A549 treated with DMSO at 1 μM for 4 hours (cell line): Measurements from ENCODE around the gene DPH7. TPM values are rescaled to one million over a fixed set of nuclear protein-coding genes. Genes with fewer than 3 reads are reported as not detected.

Experiments
- total RNA-seq: library from RNA; stranded (reverse); fragments of 200-300 nt; extraction: Qiagen RNA extraction; gene quantifications from 5 replicates; pipeline ENCODE4 v1.2.3, GENCODE V29; 2022; ENCODE audit warnings: low read depth

DPH7 gene
- 24.3 to 29.5 TPM (median 27.4 TPM) in 5 replicates for total RNA-seq

DNA sequence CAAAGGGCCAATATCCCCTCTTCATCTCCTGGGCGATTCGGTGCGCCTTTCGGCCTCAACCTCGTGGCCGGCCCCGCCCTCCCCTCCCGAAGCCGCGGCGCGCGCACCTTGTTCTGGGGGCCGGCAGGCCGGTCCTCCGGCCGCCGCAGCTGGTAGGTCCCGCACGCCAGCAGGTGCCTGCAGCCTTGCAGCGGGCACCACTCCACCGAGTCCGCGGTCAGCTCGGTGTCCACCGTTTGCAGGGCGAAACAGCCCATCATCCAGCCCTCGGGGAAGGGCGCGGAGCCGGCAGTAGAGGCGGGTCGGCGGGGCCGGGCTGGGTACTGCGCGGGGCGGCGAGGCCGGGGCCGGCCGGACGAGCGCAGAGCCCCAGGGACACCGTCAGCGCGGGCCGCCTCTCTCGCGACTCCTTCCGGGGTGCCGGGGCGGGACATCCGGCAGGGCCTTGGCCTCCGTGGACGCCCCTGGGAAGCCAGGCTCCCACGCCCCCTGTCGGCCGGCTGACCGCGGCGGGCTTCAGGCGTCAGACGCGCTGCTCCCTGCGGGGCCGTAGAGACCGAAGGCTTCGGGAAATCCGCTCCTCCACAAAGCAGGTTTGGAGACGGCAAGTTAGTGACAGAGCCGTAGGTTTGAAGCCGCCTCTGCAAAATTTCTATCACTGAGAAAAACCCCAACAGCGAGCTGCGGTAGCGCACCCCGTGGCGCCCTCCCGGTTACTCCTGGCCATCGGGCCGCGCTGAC is at the start of gene DPH7:
Gene DPH7 (minus strand): TSS at position 408 of the 741 bp plus-strand sequence. CDS start 148 bp downstream, at position 260.

DNA sequence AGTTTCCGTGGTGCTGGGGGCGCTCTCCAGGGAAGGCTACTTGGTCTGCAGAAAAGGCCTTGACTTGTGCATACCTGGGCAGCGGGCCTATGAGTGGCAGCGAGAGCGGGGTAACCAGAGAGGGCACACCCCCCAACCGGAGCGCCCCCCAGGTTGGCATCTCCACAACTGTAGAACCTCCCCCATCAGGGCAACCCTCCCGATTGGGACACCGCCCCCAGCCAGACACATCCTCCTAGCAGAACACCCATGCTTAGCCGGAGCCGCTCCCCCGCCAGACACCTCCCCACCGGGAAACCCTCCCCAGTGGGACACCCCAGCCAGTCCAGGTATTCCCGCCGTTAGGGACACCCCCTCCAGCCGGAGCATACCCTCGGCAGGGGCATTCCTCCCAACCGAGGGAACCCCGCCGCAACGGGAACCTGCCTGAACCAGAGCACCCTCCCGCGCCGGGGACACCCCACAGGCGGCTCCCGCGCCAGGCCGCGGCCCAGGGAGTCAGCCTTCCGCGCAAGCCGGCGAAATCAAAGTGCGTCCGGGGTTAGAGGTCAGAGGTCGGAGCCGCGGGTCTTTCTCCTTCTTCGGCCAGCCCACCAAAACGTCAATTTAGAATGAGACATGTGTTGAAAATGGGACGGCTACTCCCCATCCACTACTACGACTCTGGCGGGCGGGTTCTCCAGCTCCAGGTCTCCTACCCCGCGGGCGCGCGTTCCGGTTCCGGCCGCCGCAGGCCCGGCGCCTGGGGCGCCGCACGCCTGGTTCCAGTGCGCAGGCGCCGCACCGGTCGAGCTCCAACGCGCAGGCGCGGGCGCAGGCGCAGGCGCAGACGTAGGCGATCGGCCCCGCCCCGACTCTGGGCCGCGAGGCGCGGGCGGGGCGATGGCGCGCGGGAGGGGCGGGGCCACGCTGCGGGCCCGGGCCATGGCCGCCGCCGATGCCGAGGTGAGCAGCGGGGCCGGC is 39.7 kb upstream of the DPH7 start, which contains the start of gene EHMT1:
Gene EHMT1 (plus strand): TSS at position 901 of the 963 bp plus-strand sequence. CDS start 24 bp downstream, at position 925.

DNA sequence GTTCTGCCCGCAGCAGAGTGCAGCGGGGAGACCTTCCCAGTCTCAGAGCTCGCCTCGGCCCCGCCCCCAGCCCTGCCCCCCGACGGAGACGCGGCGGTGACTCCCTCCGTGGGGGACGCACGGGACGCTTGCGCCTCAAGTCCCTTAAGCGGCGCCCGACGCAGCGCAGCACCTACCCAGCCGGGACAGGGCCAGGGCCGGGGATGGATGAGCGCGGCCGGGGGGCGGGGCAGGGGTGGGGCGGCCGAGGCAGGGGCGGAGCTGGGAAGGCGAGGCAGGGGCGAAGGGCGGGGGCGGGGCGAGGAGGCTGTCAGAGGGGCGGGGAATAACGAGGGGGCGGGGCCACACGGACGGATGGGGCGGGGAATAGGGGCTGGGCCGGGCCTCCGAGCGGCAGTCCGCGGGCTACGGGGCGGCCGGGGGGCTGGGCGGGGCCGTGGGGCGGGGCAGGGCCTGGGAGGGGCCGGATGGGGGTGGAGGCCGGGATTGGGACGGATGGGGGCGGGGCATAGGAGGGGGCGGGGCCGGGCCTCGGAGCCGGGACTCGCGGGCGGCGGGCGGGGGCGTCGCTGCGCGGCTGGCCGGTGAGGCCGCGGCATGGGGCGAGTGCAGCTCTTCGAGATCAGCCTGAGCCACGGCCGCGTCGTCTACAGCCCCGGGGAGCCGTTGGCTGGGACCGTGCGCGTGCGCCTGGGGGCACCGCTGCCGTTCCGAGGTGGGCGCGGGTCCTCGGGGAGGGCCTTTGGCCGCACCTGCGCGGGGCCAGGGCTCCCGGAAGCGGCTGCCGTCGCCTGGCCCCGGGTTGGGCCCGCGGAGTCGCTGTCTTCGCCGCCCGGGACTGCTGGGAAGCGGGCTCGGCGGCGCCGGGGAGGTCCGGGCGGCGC is 26.6 kb upstream of the DPH7 start, which contains the start of gene ARRDC1:
Gene ARRDC1 (plus strand): TSS at position 566 of the 884 bp plus-strand sequence. CDS start 32 bp downstream, at position 598.

DNA sequence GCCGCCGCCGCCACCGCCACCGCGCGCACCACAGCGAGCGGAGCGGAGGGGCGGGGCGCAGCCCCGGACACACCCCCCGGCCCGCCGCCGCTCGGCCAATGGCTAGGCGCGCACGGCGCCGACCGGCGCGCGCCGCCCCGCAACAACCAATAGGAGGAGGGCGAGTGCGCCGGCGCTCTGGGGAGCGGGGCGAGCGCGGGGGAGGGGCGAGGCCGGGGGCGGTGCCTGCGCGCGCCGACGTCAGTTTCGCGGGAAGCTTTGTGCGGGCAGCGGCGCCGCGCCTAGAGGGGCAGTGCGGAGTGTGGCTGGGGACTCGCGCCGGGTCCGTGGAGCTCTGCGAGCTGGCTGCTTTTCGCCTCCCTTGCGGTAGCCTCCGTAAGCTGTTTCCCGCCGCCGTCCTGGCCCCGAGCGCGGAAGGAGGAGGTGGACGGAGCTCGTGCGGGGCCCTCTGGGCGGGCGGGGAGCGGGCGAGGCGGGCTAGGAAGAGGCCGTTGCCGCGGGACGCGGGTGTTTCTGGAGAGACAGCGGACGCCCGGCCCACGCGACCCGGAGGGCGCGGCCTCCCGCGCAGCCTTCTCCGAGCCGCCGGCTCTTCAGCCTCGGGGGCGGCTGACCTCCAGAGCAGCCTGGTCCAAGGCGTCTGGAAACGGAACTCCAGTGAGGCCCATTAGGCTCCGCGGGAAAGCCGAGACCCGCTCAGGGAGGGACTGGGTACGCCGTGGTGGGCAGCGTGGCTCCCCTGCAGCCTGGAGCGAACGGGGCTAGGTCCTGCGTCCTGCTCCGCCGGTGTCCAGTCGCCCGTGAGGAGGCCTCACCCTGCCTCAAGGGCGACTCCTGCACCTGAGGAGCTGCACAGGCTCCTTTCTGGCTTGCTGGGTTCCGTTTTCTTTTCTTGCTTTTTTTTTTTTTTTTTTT is 12.0 kb upstream of the DPH7 start, which contains the start of gene ZMYND19:
Gene ZMYND19 (minus strand): TSS at position 44 of the 915 bp plus-strand sequence. CDS start 249 bp downstream, outside the sequence.

DNA sequence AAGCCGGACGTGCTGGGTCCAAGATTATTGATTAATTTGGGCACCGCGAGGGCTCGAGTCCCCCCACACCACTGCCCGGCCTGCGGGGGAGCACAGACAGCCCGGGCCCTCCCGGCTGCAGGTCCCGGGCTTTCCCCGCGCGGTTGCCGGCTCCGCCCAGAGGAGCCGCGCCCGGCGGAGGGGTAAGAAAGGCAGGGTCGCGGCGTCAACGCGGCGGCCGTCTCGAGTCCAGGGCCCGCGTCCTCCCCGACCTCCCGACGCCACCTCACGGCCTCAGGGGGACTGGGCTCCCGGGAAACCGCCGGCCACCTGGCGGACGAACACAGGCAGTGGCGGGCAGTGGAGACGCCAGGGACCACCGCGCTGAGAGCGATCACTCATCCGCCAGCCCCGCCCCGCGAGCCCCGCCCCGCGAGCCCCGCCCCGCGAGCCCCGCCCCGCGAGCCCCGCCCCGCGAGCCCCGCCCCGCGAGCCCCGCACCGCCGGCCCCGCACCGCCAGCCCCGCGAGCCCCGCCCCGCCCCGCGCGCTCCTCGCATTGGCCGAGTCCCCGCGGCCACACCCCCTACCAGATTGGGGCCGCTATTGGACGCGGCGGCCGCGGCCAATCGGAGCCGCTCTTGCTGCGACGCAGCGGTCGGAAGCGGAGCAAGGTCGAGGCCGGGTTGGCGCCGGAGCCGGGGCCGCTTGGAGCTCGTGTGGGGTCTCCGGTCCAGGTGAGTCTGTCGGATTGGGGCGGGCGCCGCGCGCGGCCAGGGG is 27.3 kb downstream of the DPH7 start, which contains the start of gene MRPL41:
Gene MRPL41 (plus strand): TSS at position 616 of the 758 bp plus-strand sequence. CDS start 203 bp downstream, outside the sequence.

DNA sequence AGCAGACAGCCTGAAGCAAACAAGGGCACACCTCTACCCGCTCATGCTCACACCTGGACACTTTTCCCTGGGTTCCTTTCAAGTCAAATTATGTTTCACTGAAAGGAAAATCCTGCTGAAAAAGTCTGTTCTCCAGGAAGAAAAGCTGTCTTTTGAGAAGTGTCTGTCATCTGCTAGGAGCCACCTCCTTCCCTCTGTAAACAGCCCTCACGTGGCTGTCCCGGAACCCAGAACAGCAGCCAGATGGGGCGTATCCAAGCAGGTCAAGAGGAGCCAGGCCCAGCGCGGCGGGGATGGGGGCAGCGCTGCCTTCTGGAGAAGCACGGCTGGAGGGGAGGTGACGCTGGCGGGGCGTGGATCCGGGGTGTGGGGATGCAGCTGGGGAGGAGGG is 28.5 kb downstream of the DPH7 start, which contains the start of gene PNPLA7:
Gene PNPLA7 (minus strand): TSS at position 172 of the 391 bp plus-strand sequence. CDS start 205 bp downstream, outside the sequence.

Other genes with a start within 250 kb of the DPH7 start
- gene EXD3, start 155.8 kb downstream of the DPH7 start, total RNA-seq = 5.5 to 6.9 TPM (median 6.3 TPM) in 5 replicates
- 0.66 to 1.7 TPM (median 1.4 TPM) in 5 replicates for gene NOXA1, start 155.5 kb downstream of the DPH7 start, total RNA-seq
- gene ENTPD8, start 137.6 kb downstream of the DPH7 start, total RNA-seq = 0.13 to 0.40 TPM (median 0.24 TPM) in 5 replicates
- gene NSMF, start 119.6 kb downstream of the DPH7 start, total RNA-seq = 30.8 to 44.9 TPM (median 41.4 TPM) in 5 replicates
- gene PNPLA7, start 28.5 kb downstream of the DPH7 start, total RNA-seq = 0.63 to 1.2 TPM (median 0.83 TPM) in 5 replicates
- 39.5 to 86.1 TPM (median 78.7 TPM) in 5 replicates for gene MRPL41, start 27.0 kb downstream of the DPH7 start, total RNA-seq
- gene ZMYND19, start 11.6 kb upstream of the DPH7 start, total RNA-seq = 39.3 to 55.6 TPM (median 51.0 TPM) in 5 replicates
- 20.8 to 29.0 TPM (median 24.6 TPM) in 5 replicates for gene ARRDC1, start 26.8 kb upstream of the DPH7 start, total RNA-seq
- gene EHMT1, start 40.1 kb upstream of the DPH7 start, total RNA-seq = 34.9 to 47.4 TPM (median 43.7 TPM) in 5 replicates